K562 (cell line): ENCODE measurements around the gene SLC4A4. TPM values are rescaled to one million over a fixed set of nuclear protein-coding genes. Genes with fewer than 3 reads are reported as not detected.

ENCODE experiments used
- ATAC-seq: fragments of 200-7000 bp; cut with Tn5 transposase; 3 replicates; pipeline ENCODE4 v1.9.1; 2020; ENCODE audit warnings: moderate library complexity
- BruUV-seq: library from RNA; stranded (reverse); fragments of 400-500 nt; replicated peaks from 2 replicates; lab custom pipeline; 2021; lab: Mats Ljungman, UMichigan
- CTCF ChIA-PET: fragments of 300-600 bp; formaldehyde crosslinking; extraction: SDS; loops from one replicate; lab custom pipeline; 2021; ENCODE audit warnings: low intra/inter-chr PET ratio; lab: Yijun Ruan, JAX
- POLR2A ChIA-PET: fragments of 300-600, 350-650 bp; sonication (Branson Sonifier 250); formaldehyde crosslinking; extraction: SDS; loops from one replicate; lab custom pipeline; 2021; ENCODE audit warnings: antibody characterized with exemption, inconsistent platforms; lab: Yijun Ruan, JAX
- DNase-seq, 4 experiments: peaks; one replicate each; pipeline versions ENCODE4 v3.0.0 to v3.0.0-alpha.2; 2011 to 2018; ENCODE audit warnings: low spot score in 3 of 4, mixed read lengths in 3 of 4; ENCODE audit errors: extremely low read depth in 1 of 4
- FAIRE-seq: peaks from 2 replicates; lab custom pipeline; 2011; peaks lifted over from hg19 to GRCh38; lab: Jason Lieb, UNC
- H2AFZ ChIP-seq: 2 replicates; pipeline ENCODE4 v1.6.0; 2011; ENCODE audit warnings: low read depth, low read length, control low read depth, inconsistent platforms
- H3K27ac ChIP-seq: fragments of 200-600 bp; 3 replicates; pipeline ENCODE4 v1.8.0; 2011; ENCODE audit warnings: low read depth, mild to moderate bottlenecking, control low read depth, inconsistent platforms, low read length, moderate library complexity, mixed read lengths; ENCODE audit errors: extremely low read depth
- H3K27me3 ChIP-seq, 2 experiments: fragments of 300-600 bp in 1 of 2; 2 replicates in 1 of 2; 3 replicates in 1 of 2; pipeline versions ENCODE4 v1.6.0 to v1.8.0; 2011; ENCODE audit warnings: inconsistent platforms in 2 of 2, low read length in 2 of 2, mild to moderate bottlenecking in 1 of 2, mixed read lengths in 1 of 2, moderate library complexity in 1 of 2; ENCODE audit not compliant: control insufficient read depth in 2 of 2, insufficient read depth in 2 of 2
- H3K36me3 ChIP-seq: fragments of 300-600 bp; 3 replicates; pipeline ENCODE4 v1.8.0; 2011; ENCODE audit warnings: mild to moderate bottlenecking, low read length, inconsistent platforms; ENCODE audit not compliant: control insufficient read depth, insufficient read depth
- H3K4me1 ChIP-seq, 2 experiments: fragments of 200-600 bp in 1 of 2; replicated peaks in 1 of 2; 2 replicates in 1 of 2; 3 replicates in 1 of 2; pipeline versions ENCODE4 v1.5.1 to v1.8.0; 2011; ENCODE audit warnings: inconsistent platforms in 2 of 2, low read length in 2 of 2, mild to moderate bottlenecking in 1 of 2, mixed read lengths in 1 of 2, moderate library complexity in 1 of 2; ENCODE audit not compliant: control insufficient read depth in 2 of 2, insufficient read depth in 2 of 2
- H3K4me2 ChIP-seq: 2 replicates; pipeline ENCODE4 v1.6.1; 2011; ENCODE audit warnings: low read length, control low read depth, inconsistent platforms, mixed read lengths; ENCODE audit not compliant: insufficient read depth
- H3K4me3 ChIP-seq: fragments of 200-600 bp; sonication (generic), shearing (Covaris generic); 2 replicates; pipeline ENCODE4 v1.5.1; 2016; ENCODE audit warnings: control low read depth, inconsistent platforms
- H3K79me2 ChIP-seq: fragments of 200-600 bp; 3 replicates; pipeline ENCODE4 v1.8.0; 2011; ENCODE audit warnings: low read length, inconsistent platforms; ENCODE audit not compliant: control insufficient read depth, insufficient read depth
- H3K9ac ChIP-seq, 2 experiments: 2 replicates each; pipeline versions ENCODE4 v1.6.0 to v1.6.1; 2011; ENCODE audit warnings: low read depth in 2 of 2, low read length in 2 of 2, control low read depth in 1 of 2, inconsistent platforms in 1 of 2, mild to moderate bottlenecking in 1 of 2, mixed read lengths in 1 of 2; ENCODE audit not compliant: insufficient read depth in 1 of 2
- H3K9me1 ChIP-seq: one replicate; pipeline ENCODE4 v1.6.0; 2011; ENCODE audit warnings: inconsistent platforms, mild to moderate bottlenecking, low read length, moderate library complexity; ENCODE audit not compliant: control insufficient read depth, insufficient read depth
- H3K9me3 ChIP-seq: replicated peaks from 2 replicates; pipeline ENCODE4 v1.5.1; 2011; ENCODE audit warnings: low read depth, low read length, inconsistent platforms; ENCODE audit not compliant: control insufficient read depth, insufficient read depth
- H4K20me1 ChIP-seq: replicated peaks from 2 replicates; pipeline ENCODE4 v1.6.1; 2011; ENCODE audit warnings: low read length, inconsistent platforms, mixed read lengths; ENCODE audit not compliant: control insufficient read depth, insufficient read depth
- ATF6 ChIP-seq: sonication (generic); formaldehyde crosslinking; IDR thresholded peaks from 2 replicates; pipeline ENCODE4 v1.4.0; 2020; ENCODE audit warnings: mild to moderate bottlenecking, missing genetic modification reagents
- C11orf30 ChIP-seq: fragments of 450-650 bp; IDR thresholded peaks from 2 replicates; pipeline ENCODE4 v1.6.1; 2016; ENCODE audit warnings: low read depth, mild to moderate bottlenecking
- CBFA2T3 ChIP-seq: fragments of 450-650 bp; IDR thresholded peaks from 2 replicates; pipeline ENCODE4 v1.6.1; 2017
- CEBPG ChIP-seq, 3 experiments: fragments of 200-800 bp in 1 of 3; sonication (Bioruptor generic) in 1 of 3; sonication (generic) in 1 of 3; formaldehyde crosslinking in 1 of 3; IDR thresholded peaks in 2 of 3; conservative IDR thresholded peaks in 1 of 3; 2 replicates each; pipeline versions ENCODE4 v1.6.1 to v1.8.0; 2016 to 2022; ENCODE audit warnings: missing compliant biosample characterization in 2 of 3, missing genetic modification characterization in 2 of 3, mild to moderate bottlenecking in 1 of 3, missing genetic modification reagents in 1 of 3
- CXXC5 ChIP-seq: fragments of 250-450 bp; sonication (Bioruptor Pico); IDR thresholded peaks from 2 replicates; pipeline ENCODE4 v1.8.0; 2022; ENCODE audit warnings: inconsistent platforms, mild to moderate bottlenecking, moderate library complexity
- EHMT2 ChIP-seq: fragments of 450-650 bp; IDR thresholded peaks from 2 replicates; pipeline ENCODE4 v1.6.1; 2018; ENCODE audit warnings: antibody characterized with exemption
- FOXP4 ChIP-seq: sonication (generic); formaldehyde crosslinking; IDR thresholded peaks from 2 replicates; pipeline ENCODE4 v1.8.0; 2022; ENCODE audit warnings: mild to moderate bottlenecking, missing genetic modification reagents, borderline replicate concordance
- MAFF ChIP-seq: IDR thresholded peaks from 2 replicates; pipeline ENCODE4 v1.6.1; 2012; ENCODE audit warnings: low read length, improper control_type of control experiment
- SAFB ChIP-seq: fragments of 200-400 bp; formaldehyde crosslinking; IDR thresholded peaks from 2 replicates; pipeline ENCODE4 v1.6.1; 2017; ENCODE audit warnings: low read depth, low read length, borderline replicate concordance
- TFE3 ChIP-seq: fragments of 450-650 bp; formaldehyde crosslinking; IDR thresholded peaks from 2 replicates; pipeline ENCODE4 v1.4.0; 2020; ENCODE audit warnings: mild to moderate bottlenecking, mixed read lengths
- ZNF316 ChIP-seq: fragments of 450-650 bp; IDR thresholded peaks from 2 replicates; pipeline ENCODE4 v1.6.1; 2016
- WGBS: fragments of 100-300 bp; shearing (Covaris generic); methylation state at CpG from one replicate; pipeline ENCODE4 v1.1.6; 2016; ENCODE audit warnings: low coverage, mixed read lengths; ENCODE audit not compliant: insufficient coverage; ENCODE audit errors: missing lambda C conversion rate; 5-methylcytosine and 5-hydroxymethylcytosine counted together
- in situ Hi-C: fragments of 300-500 bp; cut with MboI; formaldehyde crosslinking; loops from 4 replicates; pipeline ENCODE4 v1.15.0; 2018; ENCODE audit warnings: inconsistent platforms, mixed read lengths
- intact Hi-C: fragments of 100-400 bp; cut with micrococcal nuclease; formaldehyde crosslinking; loops from 2 replicates; pipeline ENCODE4 v1.14.2; 2022
- polyA plus RNA-seq, 8 experiments: library from polyadenylated mRNA; depleted of rRNA in 4 of 8; stranded (reverse) in 5 of 8; unstranded in 3 of 8; fragments of >200 nt; fragmentation: Nextera tagmentation in 2 of 8; fragmentation: Illumina TruSeq in 1 of 8; extraction: Ambion mirVana in 2 of 8; extraction: Trizol in 1 of 8; gene quantifications; 2 replicates each; pipeline versions ENCODE4 v1.2.1 to v1.2.3, GENCODE V29; 2011 to 2014; ENCODE audit warnings: inconsistent platforms in 1 of 8, missing spikeins in 1 of 8
- total RNA-seq, 7 experiments: library from RNA; depleted of rRNA in 6 of 7; stranded (reverse); fragments of >200 nt in 6 of 7; fragmentation: Illumina TruSeq in 2 of 7; extraction: Trizol in 2 of 7; gene quantifications; 2 replicates each; pipeline versions ENCODE4 v1.2.1 to v1.2.3, GENCODE V29; 2011 to 2021; ENCODE audit warnings: low replicate concordance in 1 of 7

Gene SLC4A4
- total and polyA plus RNA-seq, 9 of the 15 experiments (the other 6 are each of a cell fraction or from before 2014, with no cell fraction given) = 0.01 to 0.18 (median 0.07) TPM; not detected in 2

GRCh38 chr4:71361476-71361875 is 22.7 kb downstream of the SLC4A4 start:
- Histone ChIP-seq H3K27me3 (no peaks in the 10 kb centered on the region; a peak in 1 of 5 replicates), H3K36me3 (no peaks in the 10 kb centered on the region), H3K79me2 (no peaks in the 10 kb centered on the region), H3K4me3 (no peak overlapping the region), H3K9ac (no peak overlapping the region), H3K27ac (no peak overlapping the region), H3K4me2 (no peak overlapping the region), H4K20me1 (no peaks in the 10 kb centered on the region), H3K9me3 (no peaks in the 10 kb centered on the region), H3K4me1 (no peaks in the 10 kb centered on the region), H2AFZ (no peak overlapping the region), H3K9me1 (no peaks in the 10 kb centered on the region)
- ChIA-PET CTCF (no interaction called here), POLR2A (no interaction called here)
- BruUV-seq = no TSS peak
- intact Hi-C loops (no loop called here), in situ Hi-C loops (no loop called here)
- no peak for ATAC-seq
- DNase-seq = no peak
- no peak for TF ChIP-seq CXXC5 (CRISPR knock-in tag)
- TF ChIP-seq MAFF = peak; percentile 7; the same call in 1 of the 2 replicates
- peak; percentile 58; the same call in 1 of the 2 replicates for TF ChIP-seq C11orf30
- peak; percentile 84 for TF ChIP-seq ZNF316
- no peak for TF ChIP-seq CEBPG (CRISPR knock-in tag; IDR thresholded peaks at IDR 0.05)
- TF ChIP-seq CEBPG (tag; conservative IDR thresholded peaks at IDR 0.05 in 1 of 2, IDR thresholded peaks at IDR 0.05 in 1 of 2) = 0 out of 4 replicates have a peak, but pooled peaks of 1 of the 2 experiments have one; percentile 17
- FAIRE-seq = no peak

- Histone ChIP-seq H3K9me1 (no peaks in the 10 kb centered on the region), H3K36me3 (no peaks in the 10 kb centered on the region), H3K9me3 (no peaks in the 10 kb centered on the region; the same call in 1 of the 2 replicates), H3K79me2 (no peaks in the 10 kb centered on the region), H3K4me1 (no peaks in the 10 kb centered on the region), H3K9ac (no peak overlapping the region), H3K27ac (no peak overlapping the region), H3K27me3 (peaks cover 0 to 2% of the 10 kb centered on the region in 2 experiments; a peak in 1 of 5 replicates), H4K20me1 (no peaks in the 10 kb centered on the region), H3K4me3 (no peak overlapping the region), H3K4me2 (no peak overlapping the region), H2AFZ (no peak overlapping the region)
- POLR2A ChIA-PET = interaction anchor here (0.6 kb wide), 2 partner anchors 16 to 18 kb away, joined by 3 read pairs; no protein-coding TSS in a partner anchor
- no peak for DNase-seq
- no peak for FAIRE-seq
- no peak for ATAC-seq
- 0% methylated on average over 3 of the region's 3 CpGs for WGBS
- in situ Hi-C loops = no loop called here
- CTCF ChIA-PET = no interaction called here
- no TSS peak for BruUV-seq
- intact Hi-C loops = no loop called here
- TF ChIP-seq EHMT2 (no peak), TFE3 (CRISPR knock-in tag) (no peak), SAFB (no peak), FOXP4 (CRISPR knock-in tag) (no peak), CBFA2T3 (no peak), ATF6 (CRISPR knock-in tag) (no peak)
Observed at GRCh38 chr4:71366766-71367165, 27.9 kb downstream of the SLC4A4 start.
